ENCODE data around the gene ICAM1.

DNA sequence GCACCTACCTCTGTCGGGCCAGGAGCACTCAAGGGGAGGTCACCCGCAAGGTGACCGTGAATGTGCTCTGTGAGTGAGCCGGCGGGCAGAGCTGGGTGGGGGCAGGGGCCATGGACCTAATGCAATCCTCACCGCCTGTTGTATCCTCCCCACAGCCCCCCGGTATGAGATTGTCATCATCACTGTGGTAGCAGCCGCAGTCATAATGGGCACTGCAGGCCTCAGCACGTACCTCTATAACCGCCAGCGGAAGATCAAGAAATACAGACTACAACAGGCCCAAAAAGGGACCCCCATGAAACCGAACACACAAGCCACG lies 14.0 kb downstream of the ICAM1 start:
- TF ChIP-seq POLR2AphosphoS5 (IDR thresholded peaks at IDR 0.05; ENCODE audit: low read depth, low read length) (no peak), SIN3A (IDR thresholded peaks at IDR 0.05; ENCODE audit: borderline replicate concordance, insufficient read depth, low read length) (no peak)
- TF ChIP-seq, protein P1, sequence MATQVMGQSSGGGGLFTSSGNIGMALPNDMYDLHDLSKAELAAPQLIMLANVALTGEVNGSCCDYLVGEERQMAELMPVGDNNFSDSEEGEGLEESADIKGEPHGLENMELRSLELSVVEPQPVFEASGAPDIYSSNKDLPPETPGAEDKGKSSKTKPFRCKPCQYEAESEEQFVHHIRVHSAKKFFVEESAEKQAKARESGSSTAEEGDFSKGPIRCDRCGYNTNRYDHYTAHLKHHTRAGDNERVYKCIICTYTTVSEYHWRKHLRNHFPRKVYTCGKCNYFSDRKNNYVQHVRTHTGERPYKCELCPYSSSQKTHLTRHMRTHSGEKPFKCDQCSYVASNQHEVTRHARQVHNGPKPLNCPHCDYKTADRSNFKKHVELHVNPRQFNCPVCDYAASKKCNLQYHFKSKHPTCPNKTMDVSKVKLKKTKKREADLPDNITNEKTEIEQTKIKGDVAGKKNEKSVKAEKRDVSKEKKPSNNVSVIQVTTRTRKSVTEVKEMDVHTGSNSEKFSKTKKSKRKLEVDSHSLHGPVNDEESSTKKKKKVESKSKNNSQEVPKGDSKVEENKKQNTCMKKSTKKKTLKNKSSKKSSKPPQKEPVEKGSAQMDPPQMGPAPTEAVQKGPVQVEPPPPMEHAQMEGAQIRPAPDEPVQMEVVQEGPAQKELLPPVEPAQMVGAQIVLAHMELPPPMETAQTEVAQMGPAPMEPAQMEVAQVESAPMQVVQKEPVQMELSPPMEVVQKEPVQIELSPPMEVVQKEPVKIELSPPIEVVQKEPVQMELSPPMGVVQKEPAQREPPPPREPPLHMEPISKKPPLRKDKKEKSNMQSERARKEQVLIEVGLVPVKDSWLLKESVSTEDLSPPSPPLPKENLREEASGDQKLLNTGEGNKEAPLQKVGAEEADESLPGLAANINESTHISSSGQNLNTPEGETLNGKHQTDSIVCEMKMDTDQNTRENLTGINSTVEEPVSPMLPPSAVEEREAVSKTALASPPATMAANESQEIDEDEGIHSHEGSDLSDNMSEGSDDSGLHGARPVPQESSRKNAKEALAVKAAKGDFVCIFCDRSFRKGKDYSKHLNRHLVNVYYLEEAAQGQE (IDR thresholded peaks at IDR 0.05; ENCODE audit: insufficient read depth in 1 of 2, low read depth in 2 of 2, low read length in 2 of 2), result no peak

All from PFSK-1 (cell line).